HepG2 (cell line): ENCODE measurements around the gene SOAT2. TPM values are rescaled to one million over a fixed set of nuclear protein-coding genes. Genes with fewer than 3 reads are reported as not detected.

Experiments used
- ARNT ChIP-seq: fragments of 450-650 bp; IDR thresholded peaks from 2 replicates; pipeline ENCODE4 v1.6.1; 2017
- CHD2 ChIP-seq: IDR thresholded peaks from 2 replicates; pipeline ENCODE4 v1.6.1; 2011; ENCODE audit warnings: low read depth, low read length, improper control_type of control experiment
- CREB1 ChIP-seq, 2 experiments: fragments of 450-650 bp in 1 of 2; IDR thresholded peaks; 2 replicates each; pipeline ENCODE4 v1.6.1; 2016 to 2017; ENCODE audit warnings: control low read depth in 1 of 2, mild to moderate bottlenecking in 1 of 2, missing compliant biosample characterization in 1 of 2, missing genetic modification characterization in 1 of 2
- FOXM1 ChIP-seq: sonication (generic); formaldehyde crosslinking; IDR thresholded peaks from 2 replicates; pipeline ENCODE4 v1.5.0; 2020; ENCODE audit warnings: missing genetic modification reagents
- GABPA ChIP-seq, 2 experiments: IDR thresholded peaks; 2 replicates each; pipeline ENCODE4 v1.6.1; 2011 to 2016; ENCODE audit warnings: low read depth in 2 of 2, low read length in 1 of 2, missing biosample characterization in 1 of 2, missing genetic modification characterization in 1 of 2
- HDAC1 ChIP-seq: sonication (generic); formaldehyde crosslinking; IDR thresholded peaks from 2 replicates; pipeline ENCODE4 v1.5.1; 2020; ENCODE audit warnings: mild to moderate bottlenecking, missing genetic modification reagents
- KDM1A ChIP-seq: IDR thresholded peaks from 2 replicates; pipeline ENCODE4 v1.6.1; 2016; ENCODE audit warnings: missing compliant biosample characterization
- KDM5B ChIP-seq: sonication (generic); formaldehyde crosslinking; IDR thresholded peaks from 2 replicates; pipeline ENCODE4 v1.4.0; 2020; ENCODE audit warnings: missing genetic modification reagents, mild to moderate bottlenecking, borderline replicate concordance
- PAF1 ChIP-seq: IDR thresholded peaks from 2 replicates; pipeline ENCODE4 v1.6.1; 2016; ENCODE audit warnings: missing genetic modification reagents, missing compliant biosample characterization
- RARA ChIP-seq: IDR thresholded peaks from 2 replicates; pipeline ENCODE4 v1.6.1; 2016; ENCODE audit warnings: missing genetic modification reagents, missing compliant biosample characterization
- REXO4 ChIP-seq: sonication (generic); formaldehyde crosslinking; IDR thresholded peaks from 2 replicates; pipeline ENCODE4 v1.8.0; 2022; ENCODE audit warnings: missing genetic modification reagents, mild to moderate bottlenecking, borderline replicate concordance
- RFX3 ChIP-seq: IDR thresholded peaks from 2 replicates; pipeline ENCODE4 v1.6.1; 2016; ENCODE audit warnings: missing biosample characterization, missing genetic modification reagents
- YEATS2 ChIP-seq: sonication (generic); formaldehyde crosslinking; IDR thresholded peaks from 2 replicates; pipeline ENCODE4 v1.4.0; 2020; ENCODE audit warnings: missing genetic modification reagents, borderline replicate concordance
- ZNF230 ChIP-seq: sonication (generic); formaldehyde crosslinking; IDR thresholded peaks from 2 replicates; pipeline ENCODE4 v1.4.0; 2020; ENCODE audit warnings: mild to moderate bottlenecking, missing genetic modification reagents
- ZNF264 ChIP-seq: sonication (generic); formaldehyde crosslinking; IDR thresholded peaks from 2 replicates; pipeline ENCODE4 v1.4.0; 2020; ENCODE audit warnings: missing genetic modification reagents
- ZNF333 ChIP-seq: sonication (generic); formaldehyde crosslinking; IDR thresholded peaks from 2 replicates; pipeline ENCODE4 v1.4.0; 2020; ENCODE audit warnings: mild to moderate bottlenecking, missing genetic modification reagents, borderline replicate concordance
- ZNF720 ChIP-seq: sonication (generic); formaldehyde crosslinking; IDR thresholded peaks from 2 replicates; pipeline ENCODE4 v1.4.0; 2020; ENCODE audit warnings: missing genetic modification reagents
- ZNF790 ChIP-seq: sonication (generic); formaldehyde crosslinking; IDR thresholded peaks from 2 replicates; pipeline ENCODE4 v1.8.0; 2022; ENCODE audit warnings: missing genetic modification reagents, mild to moderate bottlenecking, borderline replicate concordance
- ZSCAN25 ChIP-seq: sonication (generic); formaldehyde crosslinking; IDR thresholded peaks from 2 replicates; pipeline ENCODE4 v1.8.0; 2022; ENCODE audit warnings: mild to moderate bottlenecking, missing genetic modification reagents
- polyA plus RNA-seq, 8 experiments: library from polyadenylated mRNA; depleted of rRNA in 3 of 8; stranded (reverse) in 7 of 8; unstranded in 1 of 8; fragments of >200 nt; fragmentation: Illumina TruSeq in 4 of 8; extraction: Trizol in 4 of 8; gene quantifications; 2 replicates each; pipeline versions ENCODE4 v1.2.1 to v1.2.3, GENCODE V29; 2011 to 2016; ENCODE audit warnings: low read depth in 4 of 8, missing spikeins in 1 of 8, mixed read lengths in 1 of 8; ENCODE audit not compliant: insufficient read depth in 1 of 8
- total RNA-seq, 5 experiments: library from RNA; depleted of rRNA; stranded (reverse); fragments of >200 nt; fragmentation: Illumina TruSeq; extraction: Trizol; gene quantifications; 2 replicates each; pipeline ENCODE4 v1.2.3, GENCODE V29; 2016; ENCODE audit warnings: low read depth in 1 of 5
- TF ChIP-seq, protein P1 (sequence below): sonication (generic); formaldehyde crosslinking; IDR thresholded peaks from 2 replicates; pipeline ENCODE4 v1.4.0; 2020; ENCODE audit warnings: missing genetic modification reagents, low read depth, mild to moderate bottlenecking, borderline replicate concordance
- TF ChIP-seq, protein P2 (sequence below): sonication (generic); formaldehyde crosslinking; IDR thresholded peaks from 2 replicates; pipeline ENCODE4 v1.4.0; 2020; ENCODE audit warnings: missing genetic modification reagents
- TF ChIP-seq, protein P3 (sequence below): IDR thresholded peaks from 2 replicates; pipeline ENCODE4 v1.6.1; 2016; ENCODE audit warnings: low read depth, control low read depth
- TF ChIP-seq, protein P4 (sequence below): sonication (generic); formaldehyde crosslinking; IDR thresholded peaks from 2 replicates; pipeline ENCODE4 v1.5.0; 2020; ENCODE audit warnings: mild to moderate bottlenecking, missing genetic modification reagents

The SOAT2 gene
- total and polyA plus RNA-seq, 2 of the 13 experiments (the other 11 are each of a cell fraction or from before 2014, with no cell fraction given) = 14.9 to 108 TPM

DNA sequence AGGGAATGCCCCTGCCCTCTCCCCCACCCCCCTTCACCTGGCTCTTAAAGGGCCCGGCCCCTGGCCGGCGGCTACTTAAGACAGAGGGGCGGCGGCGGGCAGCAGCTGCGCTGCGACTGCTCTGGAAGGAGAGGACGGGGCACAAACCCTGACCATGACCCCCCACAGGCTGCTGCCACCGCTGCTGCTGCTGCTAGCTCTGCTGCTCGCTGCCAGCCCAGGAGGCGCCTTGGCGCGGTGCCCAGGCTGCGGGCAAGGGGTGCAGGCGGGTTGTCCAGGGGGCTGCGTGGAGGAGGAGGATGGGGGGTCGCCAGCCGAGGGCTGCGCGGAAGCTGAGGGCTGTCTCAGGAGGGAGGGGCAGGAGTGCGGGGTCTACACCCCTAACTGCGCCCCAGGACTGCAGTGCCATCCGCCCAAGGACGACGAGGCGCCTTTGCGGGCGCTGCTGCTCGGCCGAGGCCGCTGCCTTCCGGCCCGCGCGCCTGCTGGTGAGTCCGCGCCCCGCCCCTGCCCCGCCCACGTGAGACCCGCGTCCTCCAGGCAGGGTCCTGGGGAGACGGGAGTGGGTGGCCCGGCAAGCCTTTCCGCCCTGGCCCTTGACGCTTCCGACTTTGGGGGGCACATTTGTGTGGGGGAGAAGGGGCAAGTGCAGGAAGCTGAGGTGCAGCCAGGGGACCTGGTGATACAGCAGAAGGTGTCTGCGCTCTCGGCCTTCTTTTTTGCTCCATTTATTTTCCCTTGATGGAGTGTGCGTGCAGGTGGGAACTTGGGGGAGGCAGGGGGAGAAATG, 5.5 kb upstream of the SOAT2 start, which contains the start of gene IGFBP6 (continued):
- no peak for TF ChIP-seq GABPA (IDR thresholded peaks at IDR 0.05; ENCODE audit: low read depth, low read length)
- no peak for TF ChIP-seq GABPA (CRISPR knock-in tag; IDR thresholded peaks at IDR 0.05; ENCODE audit: low read depth)
- no peak for TF ChIP-seq ARNT
- no peak for TF ChIP-seq ZSCAN25 (CRISPR knock-in tag)
- TF ChIP-seq KDM1A (CRISPR knock-in tag) = no peak
- TF ChIP-seq REXO4 (CRISPR knock-in tag) = no peak
- TF ChIP-seq ZNF333 (CRISPR knock-in tag) = no peak
- peak; percentile 25; the same call in 1 of the 2 replicates for TF ChIP-seq HDAC1 (CRISPR knock-in tag)
- no peak for TF ChIP-seq CHD2
- TF ChIP-seq ZNF720 = no peak
- TF ChIP-seq KDM5B (CRISPR knock-in tag) = peak; percentile 24; the same call in 1 of the 2 replicates
- TF ChIP-seq YEATS2 (CRISPR knock-in tag) = no peak
- no peak for TF ChIP-seq FOXM1
- TF ChIP-seq ZNF230 = no peak; the same call in 1 of the 2 replicates
- TF ChIP-seq ZNF790 (CRISPR knock-in tag) = no peak
- TF ChIP-seq, protein P1, sequence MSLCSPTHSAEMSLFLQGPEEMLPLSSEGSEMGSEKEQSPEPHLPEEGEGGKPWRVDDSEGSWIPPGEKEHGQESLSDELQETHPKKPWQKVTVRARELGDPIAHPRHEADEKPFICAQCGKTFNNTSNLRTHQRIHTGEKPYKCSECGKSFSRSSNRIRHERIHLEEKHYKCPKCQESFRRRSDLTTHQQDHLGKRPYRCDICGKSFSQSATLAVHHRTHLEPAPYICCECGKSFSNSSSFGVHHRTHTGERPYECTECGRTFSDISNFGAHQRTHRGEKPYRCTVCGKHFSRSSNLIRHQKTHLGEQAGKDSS (CRISPR knock-in tag) = 0 out of 2 replicates have a peak, but pooled peaks have one; percentile 30
- TF ChIP-seq CREB1 (IDR thresholded peaks at IDR 0.05) = no peak
- TF ChIP-seq CREB1 (CRISPR knock-in tag; IDR thresholded peaks at IDR 0.05) = no peak
- TF ChIP-seq, protein P2, sequence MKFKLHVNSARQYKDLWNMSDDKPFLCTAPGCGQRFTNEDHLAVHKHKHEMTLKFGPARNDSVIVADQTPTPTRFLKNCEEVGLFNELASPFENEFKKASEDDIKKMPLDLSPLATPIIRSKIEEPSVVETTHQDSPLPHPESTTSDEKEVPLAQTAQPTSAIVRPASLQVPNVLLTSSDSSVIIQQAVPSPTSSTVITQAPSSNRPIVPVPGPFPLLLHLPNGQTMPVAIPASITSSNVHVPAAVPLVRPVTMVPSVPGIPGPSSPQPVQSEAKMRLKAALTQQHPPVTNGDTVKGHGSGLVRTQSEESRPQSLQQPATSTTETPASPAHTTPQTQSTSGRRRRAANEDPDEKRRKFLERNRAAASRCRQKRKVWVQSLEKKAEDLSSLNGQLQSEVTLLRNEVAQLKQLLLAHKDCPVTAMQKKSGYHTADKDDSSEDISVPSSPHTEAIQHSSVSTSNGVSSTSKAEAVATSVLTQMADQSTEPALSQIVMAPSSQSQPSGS (CRISPR knock-in tag) = no peak
- TF ChIP-seq ZNF264 (CRISPR knock-in tag) = no peak
- TF ChIP-seq, protein P3, sequence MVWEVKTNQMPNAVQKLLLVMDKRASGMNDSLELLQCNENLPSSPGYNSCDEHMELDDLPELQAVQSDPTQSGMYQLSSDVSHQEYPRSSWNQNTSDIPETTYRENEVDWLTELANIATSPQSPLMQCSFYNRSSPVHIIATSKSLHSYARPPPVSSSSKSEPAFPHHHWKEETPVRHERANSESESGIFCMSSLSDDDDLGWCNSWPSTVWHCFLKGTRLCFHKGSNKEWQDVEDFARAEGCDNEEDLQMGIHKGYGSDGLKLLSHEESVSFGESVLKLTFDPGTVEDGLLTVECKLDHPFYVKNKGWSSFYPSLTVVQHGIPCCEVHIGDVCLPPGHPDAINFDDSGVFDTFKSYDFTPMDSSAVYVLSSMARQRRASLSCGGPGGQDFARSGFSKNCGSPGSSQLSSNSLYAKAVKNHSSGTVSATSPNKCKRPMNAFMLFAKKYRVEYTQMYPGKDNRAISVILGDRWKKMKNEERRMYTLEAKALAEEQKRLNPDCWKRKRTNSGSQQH (CRISPR knock-in tag) = no peak
- TF ChIP-seq RARA (CRISPR knock-in tag) = 0 out of 2 replicates have a peak, but pooled peaks have one; percentile 20
- TF ChIP-seq, protein P4, sequence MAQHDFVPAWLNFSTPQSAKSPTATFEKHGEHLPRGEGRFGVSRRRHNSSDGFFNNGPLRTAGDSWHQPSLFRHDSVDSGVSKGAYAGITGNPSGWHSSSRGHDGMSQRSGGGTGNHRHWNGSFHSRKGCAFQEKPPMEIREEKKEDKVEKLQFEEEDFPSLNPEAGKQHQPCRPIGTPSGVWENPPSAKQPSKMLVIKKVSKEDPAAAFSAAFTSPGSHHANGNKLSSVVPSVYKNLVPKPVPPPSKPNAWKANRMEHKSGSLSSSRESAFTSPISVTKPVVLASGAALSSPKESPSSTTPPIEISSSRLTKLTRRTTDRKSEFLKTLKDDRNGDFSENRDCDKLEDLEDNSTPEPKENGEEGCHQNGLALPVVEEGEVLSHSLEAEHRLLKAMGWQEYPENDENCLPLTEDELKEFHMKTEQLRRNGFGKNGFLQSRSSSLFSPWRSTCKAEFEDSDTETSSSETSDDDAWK = no peak
- TF ChIP-seq PAF1 (CRISPR knock-in tag) = no peak
- TF ChIP-seq RFX3 (CRISPR knock-in tag) = no peak
